Transverse colon (tissue), 4 donors: ENCODE results near the gene PKNOX1. TPM values are rescaled to one million over a fixed set of nuclear protein-coding genes. Genes with fewer than 3 reads are reported as not detected.
"Not testable (repeated sequence)": the region's sequence is repeated elsewhere in the genome, so short reads cannot be mapped to it uniquely, and the experiment has no call there.

Source experiments
- DNase-seq: peaks from one replicate; pipeline ENCODE4 v3.0.0-alpha.2; 2019
- H3K27ac ChIP-seq, 4 donors: fragments of 200-600 bp; sonication (generic); 2 replicates each; pipeline ENCODE4 v1.5.1; 2016 to 2018; ENCODE audit warnings: inconsistent platforms in 4 of 4
- H3K27me3 ChIP-seq: fragments of 200-600 bp; sonication (generic); 2 replicates; pipeline ENCODE4 v1.5.1; 2017; ENCODE audit warnings: inconsistent platforms
- H3K36me3 ChIP-seq, 4 donors: fragments of 200-600 bp; sonication (generic); 2 replicates each; pipeline ENCODE4 v1.5.1; 2017 to 2019; ENCODE audit warnings: inconsistent platforms in 4 of 4
- H3K4me1 ChIP-seq, 4 donors: fragments of 200-600 bp; sonication (generic); 2 replicates each; pipeline ENCODE4 v1.5.1; 2017 to 2020; ENCODE audit warnings: inconsistent platforms in 4 of 4
- H3K4me3 ChIP-seq, 4 donors: fragments of 200-600 bp; sonication (generic); 1 replicate in 1 of 4; 2 replicates in 3 of 4; pipeline versions ENCODE4 v1.5.1 to v1.6.1; 2017 to 2019; ENCODE audit warnings: inconsistent platforms in 4 of 4
- H3K9me3 ChIP-seq, 2 donors: fragments of 200-600 bp; sonication (generic); 2 replicates each; pipeline ENCODE4 v1.5.1; 2017 to 2019; ENCODE audit warnings: inconsistent platforms in 2 of 2
- EP300 ChIP-seq: sonication (generic); formaldehyde crosslinking; IDR thresholded peaks from one replicate; pipeline ENCODE4 v1.6.1; 2017; ENCODE audit warnings: antibody characterized with exemption, low read depth
- POLR2A ChIP-seq: fragments of 450-650 bp; IDR thresholded peaks from one replicate; pipeline ENCODE4 v1.6.1; 2016; ENCODE audit warnings: antibody characterized with exemption, mild to moderate bottlenecking, moderate library complexity
- POLR2AphosphoS5 ChIP-seq, 3 donors: sonication (generic); formaldehyde crosslinking; IDR thresholded peaks; one replicate each; pipeline ENCODE4 v1.6.1; 2016; ENCODE audit warnings: antibody characterized with exemption in 3 of 3
- WGBS, 2 donors: methylation state at CpG; one replicate each; pipeline ENCODE4 v1.1.5; 2018; ENCODE audit warnings: low coverage in 1 of 2; 5-methylcytosine and 5-hydroxymethylcytosine counted together
- in situ Hi-C, 4 donors: fragments of 200-750 bp; cut with MboI; loops; one replicate each; pipeline versions ENCODE4 v1.15.0 to v1.15.1; 2017; ENCODE audit warnings: low sequenced_read_pairs in 3 of 4, low pct_ligation_motif_present in 1 of 4, low pct_unique_long_range_greater_than_20kb in 1 of 4
- intact Hi-C: fragments of 100-400 bp; cut with DNase I; formaldehyde crosslinking; loops from one replicate; pipeline ENCODE4 v1.15.1; 2023; ENCODE audit warnings: low total_unique reads
- total RNA-seq, 4 donors: library from RNA; depleted of rRNA; stranded (reverse); fragments of >200 nt; gene quantifications; one replicate each; pipeline ENCODE4 v1.1.0, GENCODE V29; 2016
- TF ChIP-seq, protein P1 (sequence below), 5 experiments: fragments of 200-600 bp in 3 of 5; fragments of 450-650 bp in 2 of 5; sonication (generic) in 3 of 5; IDR thresholded peaks; 1 replicate in 2 of 5; 2 replicates in 3 of 5; pipeline ENCODE4 v1.5.1; 2016 to 2017; ENCODE audit warnings: antibody characterized with exemption in 5 of 5, inconsistent platforms in 3 of 5, mild to moderate bottlenecking in 2 of 5, moderate library complexity in 1 of 5

PKNOX1 gene
- total RNA-seq, 4 donors from 2014 or later: 9.4 to 140 (median 25.1) TPM

DNA sequence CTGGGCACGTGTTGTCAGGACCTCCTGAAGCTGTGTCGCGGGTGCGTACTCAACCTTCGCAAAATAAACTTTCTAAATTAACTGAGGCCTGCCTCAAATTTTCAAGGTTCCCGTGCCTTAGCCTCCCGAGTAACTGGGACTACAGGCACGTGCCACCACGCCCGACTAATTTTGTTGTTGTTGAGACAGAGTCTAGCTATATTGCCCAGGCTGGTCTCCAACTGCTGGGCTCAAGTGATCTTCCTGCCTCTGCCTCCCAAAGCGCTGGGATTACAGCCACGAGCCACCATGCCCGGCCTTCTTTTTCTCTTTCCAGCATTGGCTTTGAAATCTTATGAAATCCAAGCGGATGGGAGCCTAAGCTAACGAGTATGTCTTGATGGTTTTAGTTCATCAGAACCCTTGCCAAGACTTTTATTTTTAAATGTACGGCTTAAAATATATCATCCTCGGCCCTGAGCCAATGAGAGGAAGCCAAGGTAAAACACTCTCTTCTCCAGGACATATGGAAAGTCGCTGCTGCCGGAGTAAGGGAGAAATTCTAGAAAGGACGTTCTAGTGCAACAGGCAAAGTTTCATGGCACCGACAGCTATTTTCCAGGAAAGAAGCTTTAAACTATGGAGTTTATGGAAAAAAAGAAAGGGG lies 36.3 kb upstream of the PKNOX1 start:
- no peak overlapping the region for H3K4me3 ChIP-seq
- no peaks in the 10 kb centered on the region for H3K27me3 ChIP-seq
- no peaks in the 10 kb centered on the region for H3K9me3 ChIP-seq
- H3K4me1 ChIP-seq: peaks cover 0 to 17% (median 7%) of the 10 kb centered on the region in 4 donors
- H3K27ac ChIP-seq: no peak overlapping the region
- TF ChIP-seq EP300 (no peak), POLR2A (no peak), POLR2AphosphoS5 (IDR thresholded peaks at IDR 0.05) (no peak)
- TF ChIP-seq, protein P1, sequence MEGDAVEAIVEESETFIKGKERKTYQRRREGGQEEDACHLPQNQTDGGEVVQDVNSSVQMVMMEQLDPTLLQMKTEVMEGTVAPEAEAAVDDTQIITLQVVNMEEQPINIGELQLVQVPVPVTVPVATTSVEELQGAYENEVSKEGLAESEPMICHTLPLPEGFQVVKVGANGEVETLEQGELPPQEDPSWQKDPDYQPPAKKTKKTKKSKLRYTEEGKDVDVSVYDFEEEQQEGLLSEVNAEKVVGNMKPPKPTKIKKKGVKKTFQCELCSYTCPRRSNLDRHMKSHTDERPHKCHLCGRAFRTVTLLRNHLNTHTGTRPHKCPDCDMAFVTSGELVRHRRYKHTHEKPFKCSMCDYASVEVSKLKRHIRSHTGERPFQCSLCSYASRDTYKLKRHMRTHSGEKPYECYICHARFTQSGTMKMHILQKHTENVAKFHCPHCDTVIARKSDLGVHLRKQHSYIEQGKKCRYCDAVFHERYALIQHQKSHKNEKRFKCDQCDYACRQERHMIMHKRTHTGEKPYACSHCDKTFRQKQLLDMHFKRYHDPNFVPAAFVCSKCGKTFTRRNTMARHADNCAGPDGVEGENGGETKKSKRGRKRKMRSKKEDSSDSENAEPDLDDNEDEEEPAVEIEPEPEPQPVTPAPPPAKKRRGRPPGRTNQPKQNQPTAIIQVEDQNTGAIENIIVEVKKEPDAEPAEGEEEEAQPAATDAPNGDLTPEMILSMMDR (IDR thresholded peaks at IDR 0.05): no peak
- intact Hi-C loops: no loop called here
- no peaks in the 10 kb centered on the region for H3K36me3 ChIP-seq
- 88 to 90% methylated on average over 5 to 21 of the region's 21 CpGs for WGBS, 2 donors
- in situ Hi-C loops: loop anchor here in 1 of 4 donors (5.0 kb wide), 1 partner anchor 861 kb away; no protein-coding TSS in a partner anchor
- DNase-seq: no peak

DNA sequence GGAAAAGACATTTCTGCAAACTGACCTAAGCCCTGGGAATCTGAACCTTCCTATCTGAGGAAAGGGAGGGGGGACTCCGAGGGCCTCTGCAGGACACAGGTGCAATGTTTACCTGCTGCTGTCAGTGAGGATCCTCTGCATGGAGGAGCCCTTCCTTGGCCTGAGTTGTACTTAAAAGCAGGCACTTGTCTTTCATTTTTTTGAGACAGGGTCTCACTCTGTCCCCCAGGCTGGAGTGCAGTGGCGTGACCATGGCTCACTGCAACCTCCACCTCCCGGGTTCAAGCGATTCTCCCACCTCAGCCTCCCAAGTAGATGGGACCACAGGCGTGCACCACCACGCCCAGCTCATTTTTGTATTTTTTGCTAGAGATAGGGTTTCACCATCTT lies 35.8 kb upstream of the PKNOX1 start:
- H3K4me1 ChIP-seq: peaks cover 0 to 12% (median 7%) of the 10 kb centered on the region in 4 donors
- WGBS, 2 donors: 90% methylated on average over 6 of the region's 6 CpGs; no CpG with 5 or more reads in 1 of the 2 donors
- H3K27me3 ChIP-seq, H3K4me3 ChIP-seq, DNase-seq, H3K36me3 ChIP-seq, intact Hi-C loops, H3K9me3 ChIP-seq, H3K27ac ChIP-seq: not testable (repeated sequence)
- in situ Hi-C loops: loop anchor here in 1 of 4 donors (5.0 kb wide), 1 partner anchor 861 kb away; no protein-coding TSS in a partner anchor

DNA sequence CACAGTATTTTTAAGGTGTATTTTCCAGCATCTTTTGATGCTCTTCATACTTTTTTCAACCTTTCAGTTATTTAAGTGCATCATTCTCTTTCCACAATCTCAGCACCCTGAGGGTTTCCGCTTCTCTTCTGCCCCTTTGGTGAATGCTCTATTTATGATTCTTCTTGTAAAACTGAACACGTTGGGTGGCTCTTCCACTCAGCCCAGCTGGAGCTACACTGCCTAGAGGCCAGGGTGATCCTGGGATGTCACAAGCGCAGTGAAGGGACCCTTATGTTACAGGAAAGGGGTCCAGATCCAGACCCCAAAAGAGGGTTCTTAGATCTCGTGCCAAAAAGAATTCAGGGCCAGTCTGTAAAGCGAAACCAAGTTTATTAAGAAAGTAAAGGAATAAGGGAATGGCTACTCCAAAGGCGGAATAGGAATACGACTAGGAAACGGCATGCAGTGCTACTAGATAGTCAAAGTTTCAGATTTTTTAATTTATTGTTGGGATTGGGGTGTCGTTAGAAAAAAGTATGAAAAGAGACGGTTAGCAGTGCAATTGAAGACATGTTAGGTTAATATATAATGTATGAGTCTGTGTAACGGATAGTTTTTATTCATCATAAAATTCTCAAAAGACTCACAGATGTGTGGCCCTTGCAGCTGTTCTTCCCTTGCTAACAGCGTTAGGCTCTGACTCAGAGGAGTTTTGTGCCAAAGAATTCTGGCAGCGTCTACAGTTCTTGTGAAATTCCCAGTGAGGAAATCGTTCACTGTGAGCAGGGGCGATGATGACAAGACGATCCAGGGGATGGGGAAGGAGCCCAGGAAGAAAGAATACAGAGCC lies 34.6 kb upstream of the PKNOX1 start:
- peak overlapping the region; percentile 71 to 81 (median 76) for H3K27ac ChIP-seq
- in situ Hi-C loops: loop anchor here in 1 of 4 donors (5.0 kb wide), 1 partner anchor 862 kb away; no protein-coding TSS in a partner anchor
- TF ChIP-seq POLR2A (no peak), POLR2AphosphoS5 (IDR thresholded peaks at IDR 0.05) (peak; percentile 9 to 64 (median 52)), EP300 (no peak)
- TF ChIP-seq, protein P1 (IDR thresholded peaks at IDR 0.05): no peak
- intact Hi-C loops: no loop called here
- no peak overlapping the region for H3K4me3 ChIP-seq
- 27 to 46% methylated on average over 13 to 16 of the region's 16 CpGs for WGBS, 2 donors
- H3K9me3 ChIP-seq: no peaks in the 10 kb centered on the region
- peaks cover 0 to 8% (median 7%) of the 10 kb centered on the region in 4 donors for H3K4me1 ChIP-seq
- H3K36me3 ChIP-seq: no peaks in the 10 kb centered on the region
- no peaks in the 10 kb centered on the region for H3K27me3 ChIP-seq
- peak; percentile 73 for DNase-seq

DNA sequence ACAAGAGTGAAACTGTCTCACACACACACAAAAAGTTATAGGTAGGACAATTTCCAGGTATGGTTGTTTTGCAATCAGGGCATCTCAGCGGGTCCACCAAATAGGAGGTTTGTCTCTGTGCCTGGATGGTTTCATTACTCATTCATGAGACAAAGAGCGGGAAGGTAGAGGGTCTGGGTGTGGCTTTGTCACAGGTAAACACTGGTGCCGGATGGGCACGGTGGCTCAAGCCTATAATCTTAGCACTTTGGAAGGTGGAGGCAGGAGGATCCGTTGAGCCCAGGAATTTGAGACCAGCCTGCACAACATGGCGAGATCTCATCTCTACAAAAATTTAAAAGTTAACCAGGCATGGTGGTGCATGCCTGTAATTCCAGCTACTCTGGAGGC lies 32.7 kb upstream of the PKNOX1 start:
- no peak for DNase-seq
- WGBS, 2 donors: 91% methylated on average over 6 of the region's 6 CpGs; no CpG with 5 or more reads in 1 of the 2 donors

More for the DNA sequence above, 32.7 kb upstream of the PKNOX1 start:
- H3K4me3 ChIP-seq: no peak overlapping the region
- H3K9me3 ChIP-seq: no peaks in the 10 kb centered on the region
- H3K27me3 ChIP-seq: no peaks in the 10 kb centered on the region
- intact Hi-C loops: no loop called here
- H3K27ac ChIP-seq: no peak overlapping the region
- in situ Hi-C loops: no loop called here
- H3K4me1 ChIP-seq: peaks cover 0 to 8% (median 7%) of the 10 kb centered on the region in 4 donors
- no peaks in the 10 kb centered on the region for H3K36me3 ChIP-seq
- TF ChIP-seq POLR2AphosphoS5 (IDR thresholded peaks at IDR 0.05): no peak
- no peak for TF ChIP-seq POLR2A
- TF ChIP-seq, protein P1 (IDR thresholded peaks at IDR 0.05): no peak
- TF ChIP-seq EP300: no peak
